ENCODE results near the gene SPARCL1.

DNA sequence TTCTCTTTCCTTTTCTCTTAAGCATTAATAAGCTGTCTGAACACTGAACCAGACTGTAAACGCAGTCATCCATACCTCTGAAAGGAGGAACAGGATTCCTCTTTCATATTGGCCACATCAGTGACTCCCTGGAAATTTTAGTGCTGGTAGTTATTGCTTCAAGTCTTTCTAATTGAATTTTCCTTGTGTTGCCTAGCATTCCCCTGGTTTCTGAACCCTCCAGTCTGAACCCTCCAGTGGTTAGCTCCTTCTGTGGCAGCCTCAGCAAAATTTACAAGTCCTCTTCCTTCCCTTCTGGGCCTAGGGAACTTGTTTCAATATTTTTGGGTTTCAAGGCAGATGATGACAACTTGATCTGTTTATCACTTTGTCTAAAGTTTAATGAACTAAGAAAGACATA, 7.9 kb downstream of the SPARCL1 start:
- TF ChIP-seq, protein P1, sequence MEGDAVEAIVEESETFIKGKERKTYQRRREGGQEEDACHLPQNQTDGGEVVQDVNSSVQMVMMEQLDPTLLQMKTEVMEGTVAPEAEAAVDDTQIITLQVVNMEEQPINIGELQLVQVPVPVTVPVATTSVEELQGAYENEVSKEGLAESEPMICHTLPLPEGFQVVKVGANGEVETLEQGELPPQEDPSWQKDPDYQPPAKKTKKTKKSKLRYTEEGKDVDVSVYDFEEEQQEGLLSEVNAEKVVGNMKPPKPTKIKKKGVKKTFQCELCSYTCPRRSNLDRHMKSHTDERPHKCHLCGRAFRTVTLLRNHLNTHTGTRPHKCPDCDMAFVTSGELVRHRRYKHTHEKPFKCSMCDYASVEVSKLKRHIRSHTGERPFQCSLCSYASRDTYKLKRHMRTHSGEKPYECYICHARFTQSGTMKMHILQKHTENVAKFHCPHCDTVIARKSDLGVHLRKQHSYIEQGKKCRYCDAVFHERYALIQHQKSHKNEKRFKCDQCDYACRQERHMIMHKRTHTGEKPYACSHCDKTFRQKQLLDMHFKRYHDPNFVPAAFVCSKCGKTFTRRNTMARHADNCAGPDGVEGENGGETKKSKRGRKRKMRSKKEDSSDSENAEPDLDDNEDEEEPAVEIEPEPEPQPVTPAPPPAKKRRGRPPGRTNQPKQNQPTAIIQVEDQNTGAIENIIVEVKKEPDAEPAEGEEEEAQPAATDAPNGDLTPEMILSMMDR (conservative IDR thresholded peaks at IDR 0.05; ENCODE audit: low read depth in 2 of 2), result no peak
- no peak for TF ChIP-seq EZH2 (IDR thresholded peaks at IDR 0.05; ENCODE audit: low read depth, unreplicated experiment)
- no peak for TF ChIP-seq CREB1 (CRISPR knock-in tag; IDR thresholded peaks at IDR 0.05; ENCODE audit: low read depth)
- no peak for TF ChIP-seq STAT1 (IDR thresholded peaks at IDR 0.05; ENCODE audit: unreplicated experiment)
- no peak for TF ChIP-seq POLR2AphosphoS5 (IDR thresholded peaks at IDR 0.05; ENCODE audit: low read depth)
- no peak for TF ChIP-seq EZH2phosphoT487 (IDR thresholded peaks at IDR 0.05; ENCODE audit: unreplicated experiment)
- TF ChIP-seq, protein P2, sequence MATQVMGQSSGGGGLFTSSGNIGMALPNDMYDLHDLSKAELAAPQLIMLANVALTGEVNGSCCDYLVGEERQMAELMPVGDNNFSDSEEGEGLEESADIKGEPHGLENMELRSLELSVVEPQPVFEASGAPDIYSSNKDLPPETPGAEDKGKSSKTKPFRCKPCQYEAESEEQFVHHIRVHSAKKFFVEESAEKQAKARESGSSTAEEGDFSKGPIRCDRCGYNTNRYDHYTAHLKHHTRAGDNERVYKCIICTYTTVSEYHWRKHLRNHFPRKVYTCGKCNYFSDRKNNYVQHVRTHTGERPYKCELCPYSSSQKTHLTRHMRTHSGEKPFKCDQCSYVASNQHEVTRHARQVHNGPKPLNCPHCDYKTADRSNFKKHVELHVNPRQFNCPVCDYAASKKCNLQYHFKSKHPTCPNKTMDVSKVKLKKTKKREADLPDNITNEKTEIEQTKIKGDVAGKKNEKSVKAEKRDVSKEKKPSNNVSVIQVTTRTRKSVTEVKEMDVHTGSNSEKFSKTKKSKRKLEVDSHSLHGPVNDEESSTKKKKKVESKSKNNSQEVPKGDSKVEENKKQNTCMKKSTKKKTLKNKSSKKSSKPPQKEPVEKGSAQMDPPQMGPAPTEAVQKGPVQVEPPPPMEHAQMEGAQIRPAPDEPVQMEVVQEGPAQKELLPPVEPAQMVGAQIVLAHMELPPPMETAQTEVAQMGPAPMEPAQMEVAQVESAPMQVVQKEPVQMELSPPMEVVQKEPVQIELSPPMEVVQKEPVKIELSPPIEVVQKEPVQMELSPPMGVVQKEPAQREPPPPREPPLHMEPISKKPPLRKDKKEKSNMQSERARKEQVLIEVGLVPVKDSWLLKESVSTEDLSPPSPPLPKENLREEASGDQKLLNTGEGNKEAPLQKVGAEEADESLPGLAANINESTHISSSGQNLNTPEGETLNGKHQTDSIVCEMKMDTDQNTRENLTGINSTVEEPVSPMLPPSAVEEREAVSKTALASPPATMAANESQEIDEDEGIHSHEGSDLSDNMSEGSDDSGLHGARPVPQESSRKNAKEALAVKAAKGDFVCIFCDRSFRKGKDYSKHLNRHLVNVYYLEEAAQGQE (IDR thresholded peaks at IDR 0.05; ENCODE audit: unreplicated experiment), result no peak
- TF ChIP-seq JUNB (IDR thresholded peaks at IDR 0.05; ENCODE audit: unreplicated experiment), result no peak
- TF ChIP-seq ZNF462 (CRISPR knock-in tag; IDR thresholded peaks at IDR 0.05), result no peak
- TF ChIP-seq NANOG (IDR thresholded peaks at IDR 0.05; ENCODE audit: borderline replicate concordance), result no peak
- TF ChIP-seq ZNF114 (CRISPR knock-in tag; IDR thresholded peaks at IDR 0.05), result no peak
- no peak for TF ChIP-seq ZNF331 (CRISPR knock-in tag; IDR thresholded peaks at IDR 0.05; ENCODE audit: low read depth)
- TF ChIP-seq, protein P3, sequence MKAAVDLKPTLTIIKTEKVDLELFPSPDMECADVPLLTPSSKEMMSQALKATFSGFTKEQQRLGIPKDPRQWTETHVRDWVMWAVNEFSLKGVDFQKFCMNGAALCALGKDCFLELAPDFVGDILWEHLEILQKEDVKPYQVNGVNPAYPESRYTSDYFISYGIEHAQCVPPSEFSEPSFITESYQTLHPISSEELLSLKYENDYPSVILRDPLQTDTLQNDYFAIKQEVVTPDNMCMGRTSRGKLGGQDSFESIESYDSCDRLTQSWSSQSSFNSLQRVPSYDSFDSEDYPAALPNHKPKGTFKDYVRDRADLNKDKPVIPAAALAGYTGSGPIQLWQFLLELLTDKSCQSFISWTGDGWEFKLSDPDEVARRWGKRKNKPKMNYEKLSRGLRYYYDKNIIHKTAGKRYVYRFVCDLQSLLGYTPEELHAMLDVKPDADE (IDR thresholded peaks at IDR 0.05), result no peak
